Lower leg skin (tissue), 3 donors: ENCODE data around the gene PRDX3.
"Not testable (repeated sequence)": the region's sequence is repeated elsewhere in the genome, so short reads cannot be mapped to it uniquely, and the experiment has no call there.

Experiments used
- POLR2A ChIP-seq, 2 donors: fragments of 450-650 bp; IDR thresholded peaks; one replicate each; pipeline ENCODE4 v1.6.1; 2016 to 2017; ENCODE audit warnings: antibody characterized with exemption in 2 of 2, mild to moderate bottlenecking in 1 of 2, moderate library complexity in 1 of 2
- TF ChIP-seq, protein P1 (sequence below), 3 donors: fragments of 450-650 bp; IDR thresholded peaks; one replicate each; pipeline ENCODE4 v1.5.1; 2016; ENCODE audit warnings: antibody characterized with exemption in 3 of 3, mild to moderate bottlenecking in 3 of 3, moderate library complexity in 2 of 3

DNA sequence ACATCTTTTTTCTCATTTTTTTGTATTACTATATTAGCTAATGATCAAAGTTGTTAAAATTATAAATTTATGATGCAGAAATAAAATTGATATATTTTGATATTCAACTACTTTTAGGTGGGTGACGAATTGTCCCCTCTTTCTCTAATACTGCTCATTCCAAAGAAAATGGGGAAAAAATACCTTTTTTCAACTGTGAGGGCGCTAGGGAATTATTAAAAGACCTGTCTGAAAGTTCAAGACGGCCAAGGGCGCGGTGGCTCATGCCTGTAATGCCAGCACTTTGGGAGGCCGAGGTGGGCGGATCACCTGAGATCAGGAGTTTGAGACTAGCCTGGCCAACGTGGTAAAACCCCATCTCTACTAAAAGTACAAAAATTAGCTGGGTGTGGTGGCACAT, 40.7 kb downstream of the PRDX3 start:
- TF ChIP-seq, protein P1, sequence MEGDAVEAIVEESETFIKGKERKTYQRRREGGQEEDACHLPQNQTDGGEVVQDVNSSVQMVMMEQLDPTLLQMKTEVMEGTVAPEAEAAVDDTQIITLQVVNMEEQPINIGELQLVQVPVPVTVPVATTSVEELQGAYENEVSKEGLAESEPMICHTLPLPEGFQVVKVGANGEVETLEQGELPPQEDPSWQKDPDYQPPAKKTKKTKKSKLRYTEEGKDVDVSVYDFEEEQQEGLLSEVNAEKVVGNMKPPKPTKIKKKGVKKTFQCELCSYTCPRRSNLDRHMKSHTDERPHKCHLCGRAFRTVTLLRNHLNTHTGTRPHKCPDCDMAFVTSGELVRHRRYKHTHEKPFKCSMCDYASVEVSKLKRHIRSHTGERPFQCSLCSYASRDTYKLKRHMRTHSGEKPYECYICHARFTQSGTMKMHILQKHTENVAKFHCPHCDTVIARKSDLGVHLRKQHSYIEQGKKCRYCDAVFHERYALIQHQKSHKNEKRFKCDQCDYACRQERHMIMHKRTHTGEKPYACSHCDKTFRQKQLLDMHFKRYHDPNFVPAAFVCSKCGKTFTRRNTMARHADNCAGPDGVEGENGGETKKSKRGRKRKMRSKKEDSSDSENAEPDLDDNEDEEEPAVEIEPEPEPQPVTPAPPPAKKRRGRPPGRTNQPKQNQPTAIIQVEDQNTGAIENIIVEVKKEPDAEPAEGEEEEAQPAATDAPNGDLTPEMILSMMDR (IDR thresholded peaks at IDR 0.05) = not testable (repeated sequence)
- TF ChIP-seq POLR2A (IDR thresholded peaks at IDR 0.05) = not testable (repeated sequence)
